ENCODE results near the gene P2RX1.

GRCh38 chr17:3880983-3881382 lies 35.3 kb downstream of the P2RX1 start:
- no peak for TF ChIP-seq CTCF (IDR thresholded peaks at IDR 0.05; ENCODE audit: low read depth, low read length, poor library complexity, severe bottlenecking)
- no peak for TF ChIP-seq EZH2phosphoT487 (IDR thresholded peaks at IDR 0.05; ENCODE audit: borderline replicate concordance, low read length)

Data from DOHH2 (cell line).